HG03039 (cell line): ENCODE measurements around the gene ASB11.

Source experiments
- ATAC-seq: cut with Tn5 transposase; IDR thresholded peaks from one replicate; pipeline ENCODE4 v1.9.1; 2021; ENCODE audit warnings: mild to moderate bottlenecking, moderate library complexity; ENCODE audit not compliant: unreplicated experiment

Gene ASB11

DNA sequence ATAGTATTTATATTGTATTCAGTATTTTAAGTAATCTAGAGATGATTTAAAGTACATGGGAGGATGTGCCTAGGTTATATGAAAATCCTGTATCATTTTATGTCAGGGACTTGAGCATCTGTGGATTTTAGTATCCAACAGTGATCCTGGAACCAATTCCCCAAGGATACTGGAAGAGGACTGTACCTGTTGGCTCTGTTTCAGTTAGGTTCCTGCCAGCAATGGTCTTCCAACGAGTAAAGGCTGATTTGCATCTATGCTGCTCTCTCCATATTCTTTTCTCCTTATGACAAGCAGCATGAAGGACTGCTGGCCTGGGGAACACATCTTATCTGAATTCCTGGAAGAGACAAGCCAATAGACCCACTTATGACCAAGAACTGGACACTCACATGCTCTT lies 80.4 kb downstream of the ASB11 start:
- no peak for ATAC-seq

- no peak for ATAC-seq
Observed at GRCh38 chrX:15233416-15234015, 81.9 kb downstream of the ASB11 start.
